Neural progenitor cell (in vitro differentiated cells): ENCODE results near the gene UBE2L3.

Source experiments
- EZH2phosphoT487 ChIP-seq: fragments of 200-600 bp; sonication (generic); IDR thresholded peaks from 2 replicates; pipeline ENCODE4 v1.6.1; 2017; ENCODE audit warnings: antibody characterized with exemption
- TF ChIP-seq, protein P1 (sequence below): fragments of 200-600 bp; sonication (generic); IDR thresholded peaks from 2 replicates; pipeline ENCODE4 v1.5.1; 2017; ENCODE audit warnings: antibody characterized with exemption, mild to moderate bottlenecking

DNA sequence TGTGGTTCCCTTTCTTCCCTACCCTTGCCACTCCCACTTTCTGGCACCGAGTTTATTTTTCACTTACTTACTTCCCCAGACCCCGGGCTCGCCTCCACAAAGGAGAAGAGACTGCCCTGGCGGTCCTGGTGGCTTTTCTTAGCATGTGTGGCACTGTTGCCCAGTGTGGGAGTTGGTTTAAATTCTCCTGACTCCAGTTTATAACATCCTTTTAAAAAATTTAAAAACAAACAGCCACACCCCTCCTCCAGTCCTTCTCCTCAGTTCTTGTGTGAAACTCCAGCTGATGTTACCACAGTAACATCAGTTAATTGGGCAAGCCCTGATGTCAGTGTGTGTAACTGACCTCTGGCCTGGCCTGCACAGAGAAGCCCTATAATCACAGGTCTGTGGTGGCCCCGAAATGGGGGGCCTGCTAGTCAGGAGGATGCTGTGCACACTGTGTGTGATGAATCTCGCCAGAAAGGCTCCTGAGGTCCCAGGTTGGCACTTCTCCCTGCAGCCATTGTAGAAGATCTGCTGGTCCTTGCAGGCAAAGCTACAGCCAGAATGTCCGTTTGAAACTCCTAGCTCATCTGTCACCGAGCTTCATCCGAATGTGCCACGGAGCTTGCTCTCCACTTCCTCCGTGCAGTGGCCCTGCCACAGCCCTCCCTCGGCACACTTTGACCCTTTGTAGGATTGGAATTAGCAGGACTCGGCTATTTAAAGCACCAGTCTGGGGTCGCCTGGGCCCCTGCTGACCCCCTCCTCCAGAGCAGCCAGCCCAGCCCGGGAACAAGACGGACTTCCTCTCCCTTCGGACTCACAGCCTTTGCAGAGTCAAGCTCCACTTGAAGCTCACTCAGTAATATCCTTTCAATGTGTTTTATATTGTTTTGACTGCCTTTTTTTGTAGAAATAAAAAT, 54.8 kb downstream of the UBE2L3 start:
- TF ChIP-seq, protein P1, sequence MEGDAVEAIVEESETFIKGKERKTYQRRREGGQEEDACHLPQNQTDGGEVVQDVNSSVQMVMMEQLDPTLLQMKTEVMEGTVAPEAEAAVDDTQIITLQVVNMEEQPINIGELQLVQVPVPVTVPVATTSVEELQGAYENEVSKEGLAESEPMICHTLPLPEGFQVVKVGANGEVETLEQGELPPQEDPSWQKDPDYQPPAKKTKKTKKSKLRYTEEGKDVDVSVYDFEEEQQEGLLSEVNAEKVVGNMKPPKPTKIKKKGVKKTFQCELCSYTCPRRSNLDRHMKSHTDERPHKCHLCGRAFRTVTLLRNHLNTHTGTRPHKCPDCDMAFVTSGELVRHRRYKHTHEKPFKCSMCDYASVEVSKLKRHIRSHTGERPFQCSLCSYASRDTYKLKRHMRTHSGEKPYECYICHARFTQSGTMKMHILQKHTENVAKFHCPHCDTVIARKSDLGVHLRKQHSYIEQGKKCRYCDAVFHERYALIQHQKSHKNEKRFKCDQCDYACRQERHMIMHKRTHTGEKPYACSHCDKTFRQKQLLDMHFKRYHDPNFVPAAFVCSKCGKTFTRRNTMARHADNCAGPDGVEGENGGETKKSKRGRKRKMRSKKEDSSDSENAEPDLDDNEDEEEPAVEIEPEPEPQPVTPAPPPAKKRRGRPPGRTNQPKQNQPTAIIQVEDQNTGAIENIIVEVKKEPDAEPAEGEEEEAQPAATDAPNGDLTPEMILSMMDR = no peak
- TF ChIP-seq EZH2phosphoT487 = no peak
